H9 (cell line): ENCODE data around the gene IQCK. TPM values are rescaled to one million over a fixed set of nuclear protein-coding genes. Genes with fewer than 3 reads are reported as not detected.

Experiments used
- DNase-seq: peaks from one replicate; pipeline ENCODE4 v3.0.0-alpha.2; 2017
- H2AFZ ChIP-seq: one replicate; pipeline ENCODE4 v1.6.1; 2013; ENCODE audit warnings: mild to moderate bottlenecking, low read length, control low read depth, moderate library complexity
- H2AK5ac ChIP-seq: 2 replicates; pipeline ENCODE4 v1.6.1; 2013; ENCODE audit warnings: low read length, control low read depth, mixed read lengths; ENCODE audit not compliant: insufficient read length
- H2BK120ac ChIP-seq: one replicate; pipeline ENCODE4 v1.6.1; 2013; ENCODE audit warnings: low read depth, mild to moderate bottlenecking, low read length, control low read depth, inconsistent platforms; ENCODE audit not compliant: poor library complexity, severe bottlenecking
- H2BK12ac ChIP-seq: 2 replicates; pipeline ENCODE4 v1.6.1; 2013; ENCODE audit warnings: low read length, control low read depth, mixed read lengths, low read depth; ENCODE audit not compliant: insufficient read length
- H2BK15ac ChIP-seq: 2 replicates; pipeline ENCODE4 v1.6.1; 2013; ENCODE audit warnings: low read depth, low read length, control low read depth
- H2BK20ac ChIP-seq: one replicate; pipeline ENCODE4 v1.6.1; 2013; ENCODE audit warnings: low read depth, mild to moderate bottlenecking, low read length, control low read depth, inconsistent platforms; ENCODE audit not compliant: poor library complexity, severe bottlenecking
- H2BK5ac ChIP-seq: 2 replicates; pipeline ENCODE4 v1.6.1; 2013; ENCODE audit warnings: low read length, control low read depth, mixed read lengths; ENCODE audit not compliant: insufficient read length
- H3K14ac ChIP-seq: 2 replicates; pipeline ENCODE4 v1.6.1; 2013; ENCODE audit warnings: low read length, control low read depth; ENCODE audit not compliant: insufficient read depth
- H3K18ac ChIP-seq: 2 replicates; pipeline ENCODE4 v1.6.1; 2013; ENCODE audit warnings: low read depth, mild to moderate bottlenecking, mixed read lengths, low read length, control low read depth; ENCODE audit not compliant: insufficient read length
- H3K23ac ChIP-seq: 2 replicates; pipeline ENCODE4 v1.6.1; 2013; ENCODE audit warnings: low read length, control low read depth, mixed read lengths, low read depth; ENCODE audit not compliant: insufficient read length
- H3K23me2 ChIP-seq: 2 replicates; pipeline ENCODE4 v1.6.1; 2013; ENCODE audit warnings: low read depth, mild to moderate bottlenecking, mixed read lengths, low read length, control low read depth; ENCODE audit not compliant: insufficient read length, poor library complexity, severe bottlenecking
- H3K27ac ChIP-seq: 2 replicates; pipeline ENCODE4 v1.5.1; 2013; ENCODE audit warnings: low read length, control low read depth, mixed read lengths, low read depth; ENCODE audit not compliant: insufficient read length
- H3K27me3 ChIP-seq: 2 replicates; pipeline ENCODE4 v1.6.1; 2013; ENCODE audit warnings: low read length, control low read depth, inconsistent platforms; ENCODE audit not compliant: insufficient read depth
- H3K4ac ChIP-seq: 2 replicates; pipeline ENCODE4 v1.6.1; 2013; ENCODE audit warnings: low read depth, mild to moderate bottlenecking, control low read depth, inconsistent platforms, low read length, moderate library complexity
- H3K4me1 ChIP-seq: 2 replicates; pipeline ENCODE4 v1.6.1; 2013; ENCODE audit warnings: low read length, control low read depth, inconsistent platforms; ENCODE audit not compliant: insufficient read depth
- H3K4me2 ChIP-seq: 2 replicates; pipeline ENCODE4 v1.6.1; 2013; ENCODE audit warnings: low read length, control low read depth, mixed read lengths; ENCODE audit not compliant: insufficient read length, insufficient read depth
- H3K56ac ChIP-seq: 2 replicates; pipeline ENCODE4 v1.6.1; 2013; ENCODE audit warnings: low read depth, mild to moderate bottlenecking, mixed read lengths, low read length, control low read depth; ENCODE audit not compliant: insufficient read length
- H3K79me1 ChIP-seq: 2 replicates; pipeline ENCODE4 v1.6.1; 2013; ENCODE audit warnings: low read depth, mild to moderate bottlenecking, moderate library complexity, low read length, control low read depth, inconsistent platforms; ENCODE audit not compliant: insufficient read depth, poor library complexity, severe bottlenecking
- H3K79me2 ChIP-seq: 2 replicates; pipeline ENCODE4 v1.6.1; 2013; ENCODE audit warnings: low read length, control low read depth, inconsistent platforms; ENCODE audit not compliant: insufficient read depth
- H3K9ac ChIP-seq: 2 replicates; pipeline ENCODE4 v1.6.1; 2013; ENCODE audit warnings: low read length, control low read depth, mixed read lengths; ENCODE audit not compliant: insufficient read length; ENCODE audit errors: extremely low read depth
- H3K9me3 ChIP-seq: one replicate; pipeline ENCODE4 v1.6.1; 2013; ENCODE audit warnings: low read depth, low read length, inconsistent platforms; ENCODE audit not compliant: control insufficient read depth
- H3T11ph ChIP-seq: one replicate; pipeline ENCODE4 v1.6.1; 2013; ENCODE audit warnings: mild to moderate bottlenecking, low read length, control low read depth, inconsistent platforms
- H4K20me1 ChIP-seq: one replicate; pipeline ENCODE4 v1.6.1; 2013; ENCODE audit not compliant: control insufficient read depth, insufficient read length, insufficient read depth
- H4K5ac ChIP-seq: 2 replicates; pipeline ENCODE4 v1.6.1; 2013; ENCODE audit warnings: low read depth, mild to moderate bottlenecking, mixed read lengths, low read length, control low read depth; ENCODE audit not compliant: insufficient read length
- H4K8ac ChIP-seq: replicated peaks from 2 replicates; pipeline ENCODE4 v1.6.1; 2013; ENCODE audit warnings: low read length, control low read depth, mixed read lengths, low read depth; ENCODE audit not compliant: insufficient read length
- H4K91ac ChIP-seq: 2 replicates; pipeline ENCODE4 v1.6.1; 2013; ENCODE audit warnings: low read depth, mild to moderate bottlenecking, moderate library complexity, mixed read lengths, low read length, control low read depth; ENCODE audit not compliant: insufficient read length
- H3K27ac Mint-ChIP-seq, 3 experiments: 2 replicates in 2 of 3; 3 replicates in 1 of 3; pipeline ENCODE4 v1.8.0; 2020 to 2021; ENCODE audit warnings: mixed read lengths in 3 of 3, mild to moderate bottlenecking in 1 of 3, moderate library complexity in 1 of 3
- H3K27me3 Mint-ChIP-seq: 2 replicates; pipeline ENCODE4 v1.8.0; 2021; ENCODE audit warnings: low read depth, mild to moderate bottlenecking, moderate library complexity, mixed read lengths
- H3K36me3 Mint-ChIP-seq, 3 experiments: 2 replicates in 2 of 3; 3 replicates in 1 of 3; pipeline ENCODE4 v1.8.0; 2020 to 2021; ENCODE audit warnings: low read depth in 3 of 3, mixed read lengths in 3 of 3; ENCODE audit not compliant: insufficient read depth in 1 of 3
- H3K4me1 Mint-ChIP-seq, 2 experiments: 2 replicates each; pipeline ENCODE4 v1.8.0; 2020; ENCODE audit warnings: mixed read lengths in 2 of 2
- H3K4me3 Mint-ChIP-seq, 2 experiments: 2 replicates in 1 of 2; 3 replicates in 1 of 2; pipeline ENCODE4 v1.8.0; 2020 to 2021; ENCODE audit warnings: mild to moderate bottlenecking in 2 of 2, mixed read lengths in 2 of 2, moderate library complexity in 1 of 2
- H3K9me3 Mint-ChIP-seq, 2 experiments: 2 replicates in 1 of 2; 3 replicates in 1 of 2; pipeline ENCODE4 v1.8.0; 2020; ENCODE audit warnings: mild to moderate bottlenecking in 2 of 2, mixed read lengths in 2 of 2, moderate library complexity in 1 of 2
- WGBS: extraction: QIAGEN DNeasy Blood & Tissue Kit; methylation state at CpG from one replicate; pipeline ENCODE4 v1.1.7; 2013; ENCODE audit warnings: missing lambda C conversion rate, low lambda C conversion rate, mixed read lengths; ENCODE audit not compliant: insufficient read length; ENCODE audit errors: extremely low coverage; 5-methylcytosine and 5-hydroxymethylcytosine counted together
- total RNA-seq: library from RNA; stranded (reverse); gene quantifications from 2 replicates; pipeline ENCODE4 v1.2.1, GENCODE V29; 2021
- TF ChIP-seq, protein P1 (sequence below): fragments of 200-600 bp; sonication (generic); conservative IDR thresholded peaks from 3 replicates; pipeline ENCODE4 v1.8.0; 2021; ENCODE audit warnings: antibody characterized with exemption, mild to moderate bottlenecking

Gene IQCK
- total RNA-seq, 1 experiment from 2014 or later = 9.0 TPM

DNA sequence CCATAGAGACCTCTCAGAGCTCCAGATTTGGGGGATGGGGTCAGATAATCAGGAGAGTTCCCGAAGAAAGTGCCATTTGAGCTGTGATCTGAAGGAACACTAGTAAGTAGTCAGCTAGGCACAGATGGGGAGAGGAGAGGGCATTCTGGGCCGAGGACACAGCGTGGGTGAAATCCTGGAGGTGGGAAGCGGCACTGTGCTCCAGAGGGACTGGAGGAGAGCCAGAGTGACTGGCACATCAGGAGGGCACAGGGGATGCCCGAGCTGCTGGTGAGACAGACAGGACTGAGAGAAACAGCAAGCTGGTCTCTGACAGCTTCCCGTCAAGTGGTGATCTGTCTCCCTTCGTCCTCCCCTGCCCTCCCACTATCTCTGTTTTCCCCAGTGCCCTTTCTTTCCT lies 40.7 kb upstream of the IQCK start:
- H4K8ac ChIP-seq = no peak overlapping the region
- H2BK120ac ChIP-seq = no peak overlapping the region
- no peaks in the 10 kb centered on the region for H3K4me1 ChIP-seq
- no peaks in the 10 kb centered on the region for H3K27me3 ChIP-seq
- no peak overlapping the region for H4K5ac ChIP-seq
- no peak overlapping the region for H3K9ac ChIP-seq
- no peak overlapping the region for H3K56ac ChIP-seq
- no peak overlapping the region for H2BK5ac ChIP-seq
- no peak overlapping the region for H2BK15ac ChIP-seq
- no peak overlapping the region for H2AFZ ChIP-seq
- DNase-seq = no peak
- no peak overlapping the region for H2BK12ac ChIP-seq
- Mint-ChIP-seq H3K4me1 (no peaks in the 10 kb centered on the region), H3K9me3 (no peaks in the 10 kb centered on the region), H3K27me3 (no peaks in the 10 kb centered on the region), H3K36me3 (peaks cover 4 to 19% (median 11%) of the 10 kb centered on the region in 3 experiments; a peak in 6 of 7 replicates), H3K27ac (peak overlapping the region in 2 of 3 experiments; percentile 71 to 85; a peak in 3 of 7 replicates), H3K4me3 (no peak overlapping the region)
- H3K14ac ChIP-seq = no peak overlapping the region
- no peak overlapping the region for H2BK20ac ChIP-seq
- no peak overlapping the region for H4K91ac ChIP-seq
- TF ChIP-seq, protein P1, sequence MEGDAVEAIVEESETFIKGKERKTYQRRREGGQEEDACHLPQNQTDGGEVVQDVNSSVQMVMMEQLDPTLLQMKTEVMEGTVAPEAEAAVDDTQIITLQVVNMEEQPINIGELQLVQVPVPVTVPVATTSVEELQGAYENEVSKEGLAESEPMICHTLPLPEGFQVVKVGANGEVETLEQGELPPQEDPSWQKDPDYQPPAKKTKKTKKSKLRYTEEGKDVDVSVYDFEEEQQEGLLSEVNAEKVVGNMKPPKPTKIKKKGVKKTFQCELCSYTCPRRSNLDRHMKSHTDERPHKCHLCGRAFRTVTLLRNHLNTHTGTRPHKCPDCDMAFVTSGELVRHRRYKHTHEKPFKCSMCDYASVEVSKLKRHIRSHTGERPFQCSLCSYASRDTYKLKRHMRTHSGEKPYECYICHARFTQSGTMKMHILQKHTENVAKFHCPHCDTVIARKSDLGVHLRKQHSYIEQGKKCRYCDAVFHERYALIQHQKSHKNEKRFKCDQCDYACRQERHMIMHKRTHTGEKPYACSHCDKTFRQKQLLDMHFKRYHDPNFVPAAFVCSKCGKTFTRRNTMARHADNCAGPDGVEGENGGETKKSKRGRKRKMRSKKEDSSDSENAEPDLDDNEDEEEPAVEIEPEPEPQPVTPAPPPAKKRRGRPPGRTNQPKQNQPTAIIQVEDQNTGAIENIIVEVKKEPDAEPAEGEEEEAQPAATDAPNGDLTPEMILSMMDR = no peak
- H3K27ac ChIP-seq = no peak overlapping the region
- H3K79me1 ChIP-seq = no peaks in the 10 kb centered on the region
- no peaks in the 10 kb centered on the region for H3K9me3 ChIP-seq
- H3K18ac ChIP-seq = no peak overlapping the region
- WGBS = no CpG with 5 or more reads among the region's 7 CpGs
- H3K4ac ChIP-seq = no peak overlapping the region
- no peak overlapping the region for H3K23ac ChIP-seq
- H3K79me2 ChIP-seq = no peaks in the 10 kb centered on the region
- no peaks in the 10 kb centered on the region for H3K23me2 ChIP-seq
- no peak overlapping the region for H2AK5ac ChIP-seq
- no peak overlapping the region for H3T11ph ChIP-seq
- no peak overlapping the region for H3K4me2 ChIP-seq
- H4K20me1 ChIP-seq = no peaks in the 10 kb centered on the region
